ENCODE data around the gene PGAP1. TPM values are rescaled to one million over a fixed set of nuclear protein-coding genes. Genes with fewer than 3 reads are reported as not detected.

PGAP1 gene
- total RNA-seq, 4 donors from 2014 or later: 8.0 to 13.3 (median 12.7) TPM

DNA sequence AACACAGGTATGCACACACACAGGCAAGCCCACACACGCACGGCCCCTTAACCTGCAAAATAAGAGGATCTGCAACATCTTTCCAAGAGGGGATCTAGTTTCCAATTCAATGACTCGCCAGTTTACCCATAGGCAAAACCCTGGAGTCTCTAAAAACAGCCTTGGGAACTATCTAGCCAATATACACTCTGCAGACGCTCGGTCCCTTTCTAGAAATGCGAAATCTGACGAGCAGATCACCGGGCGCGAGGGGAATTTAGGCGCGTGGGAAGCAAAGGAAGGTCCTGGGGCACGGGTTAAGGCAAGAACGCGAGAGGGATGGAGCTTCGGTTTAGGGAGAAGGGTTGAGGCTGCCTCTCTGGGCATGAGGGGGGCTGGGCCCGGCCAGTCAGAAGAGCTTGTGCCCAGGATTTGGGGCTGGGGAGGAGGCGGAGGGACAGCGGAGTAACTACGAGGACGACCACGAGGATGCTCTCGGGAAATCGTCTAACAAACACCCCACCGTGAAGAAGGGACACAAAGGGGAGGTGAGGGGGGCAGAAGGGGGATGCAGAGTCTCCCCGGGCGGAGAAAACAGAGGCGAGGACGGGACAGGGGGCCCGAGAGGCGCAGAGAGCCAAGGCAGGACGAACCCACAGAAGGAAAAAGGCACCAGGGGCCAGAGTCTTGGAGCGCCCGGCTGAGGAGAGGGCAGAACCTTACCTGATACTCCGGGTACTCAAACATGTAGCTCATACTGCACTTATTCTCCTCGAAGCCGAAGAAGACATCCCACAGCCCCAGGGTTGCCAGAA lies 542 bp downstream of the PGAP1 start:
- DNase-seq (ENCODE audit: low spot score in 2 of 2): peak in 1 of 2 donors; percentile 18
- H3K27ac ChIP-seq: peak overlapping the region; percentile 90 to 96 (median 94)
- TF ChIP-seq EP300 (IDR thresholded peaks at IDR 0.05) (no peak), POLR2A (IDR thresholded peaks at IDR 0.05) (no peak)
- no peaks in the 10 kb centered on the region for H3K36me3 ChIP-seq
- H3K9me3 ChIP-seq: no peaks in the 10 kb centered on the region
- WGBS, 2 donors: 0 to 1% methylated on average over 36 to 37 of the region's 37 CpGs
- peak overlapping the region; percentile 63 to 84 (median 71) for H3K4me3 ChIP-seq
- no peaks in the 10 kb centered on the region for H3K27me3 ChIP-seq
- H3K4me1 ChIP-seq: peaks cover 0 to 29% (median 11%) of the 10 kb centered on the region in 4 donors

DNA sequence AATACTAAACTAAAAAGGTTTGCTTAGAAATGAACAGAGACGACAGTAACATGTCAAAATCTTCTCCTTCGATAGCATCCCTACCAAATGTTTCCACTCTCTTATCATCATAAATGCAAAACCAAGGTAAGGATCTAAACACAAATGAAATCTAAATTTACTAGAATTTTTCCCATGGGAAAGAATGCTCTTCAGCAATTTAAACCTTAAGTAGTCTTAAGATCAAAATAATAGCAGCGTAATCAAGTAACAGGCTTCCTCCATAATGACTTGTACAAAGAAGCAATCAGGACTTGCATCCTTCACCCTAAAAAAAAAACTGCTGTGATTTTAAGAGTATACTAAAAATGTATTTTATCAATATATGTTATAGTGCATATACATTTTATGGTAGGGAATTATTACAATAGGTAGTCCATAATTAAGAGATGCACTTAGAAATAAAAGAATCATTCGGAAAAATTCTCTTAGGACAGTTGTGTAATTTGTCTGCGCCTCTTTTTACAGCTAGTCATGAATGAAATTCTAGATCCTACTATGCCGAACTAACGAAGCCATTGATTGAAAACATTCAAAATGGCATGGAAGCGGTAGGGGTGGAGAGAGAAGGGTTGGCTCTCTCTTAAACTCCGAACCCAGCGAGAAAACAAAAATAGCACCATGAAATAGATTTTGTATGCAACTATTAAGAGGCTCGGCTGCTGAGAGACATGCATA lies 1.3 kb downstream of the PGAP1 start:
- Histone ChIP-seq H3K27ac (peak overlapping the region; percentile 90 to 96 (median 94)), H3K36me3 (no peaks in the 10 kb centered on the region), H3K4me3 (peak overlapping the region; percentile 63 to 84 (median 71)), H3K9me3 (no peaks in the 10 kb centered on the region), H3K27me3 (no peaks in the 10 kb centered on the region), H3K4me1 (peaks cover 0 to 29% (median 11%) of the 10 kb centered on the region in 4 donors)
- TF ChIP-seq POLR2A (IDR thresholded peaks at IDR 0.05): no peak
- TF ChIP-seq EP300 (IDR thresholded peaks at IDR 0.05): no peak
- TF ChIP-seq, protein P1, sequence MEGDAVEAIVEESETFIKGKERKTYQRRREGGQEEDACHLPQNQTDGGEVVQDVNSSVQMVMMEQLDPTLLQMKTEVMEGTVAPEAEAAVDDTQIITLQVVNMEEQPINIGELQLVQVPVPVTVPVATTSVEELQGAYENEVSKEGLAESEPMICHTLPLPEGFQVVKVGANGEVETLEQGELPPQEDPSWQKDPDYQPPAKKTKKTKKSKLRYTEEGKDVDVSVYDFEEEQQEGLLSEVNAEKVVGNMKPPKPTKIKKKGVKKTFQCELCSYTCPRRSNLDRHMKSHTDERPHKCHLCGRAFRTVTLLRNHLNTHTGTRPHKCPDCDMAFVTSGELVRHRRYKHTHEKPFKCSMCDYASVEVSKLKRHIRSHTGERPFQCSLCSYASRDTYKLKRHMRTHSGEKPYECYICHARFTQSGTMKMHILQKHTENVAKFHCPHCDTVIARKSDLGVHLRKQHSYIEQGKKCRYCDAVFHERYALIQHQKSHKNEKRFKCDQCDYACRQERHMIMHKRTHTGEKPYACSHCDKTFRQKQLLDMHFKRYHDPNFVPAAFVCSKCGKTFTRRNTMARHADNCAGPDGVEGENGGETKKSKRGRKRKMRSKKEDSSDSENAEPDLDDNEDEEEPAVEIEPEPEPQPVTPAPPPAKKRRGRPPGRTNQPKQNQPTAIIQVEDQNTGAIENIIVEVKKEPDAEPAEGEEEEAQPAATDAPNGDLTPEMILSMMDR (IDR thresholded peaks at IDR 0.05): no peak
- DNase-seq (ENCODE audit: low spot score in 2 of 2): no peak
- 15 to 17% methylated on average over 11 of the region's 11 CpGs for WGBS, 2 donors

DNA sequence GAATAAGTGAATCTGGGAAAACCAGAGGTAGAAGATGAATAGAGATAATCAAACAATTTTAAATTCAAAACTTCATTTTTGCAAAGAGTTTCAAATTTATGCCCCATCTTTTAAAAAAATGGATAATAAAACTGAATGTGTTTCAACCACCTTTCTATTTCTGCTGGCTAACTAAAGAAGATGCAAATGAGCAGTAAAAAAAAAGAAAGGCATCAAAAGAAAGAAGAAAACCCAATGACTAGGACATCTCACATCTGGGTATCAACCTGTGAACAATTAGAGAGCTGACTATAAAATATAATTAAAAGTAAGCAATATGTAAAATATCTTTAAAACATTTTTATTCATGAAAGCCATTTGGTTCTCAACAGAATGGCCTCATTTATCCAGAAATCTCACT lies 2.5 kb downstream of the PGAP1 start:
- H3K27ac ChIP-seq: no peak overlapping the region
- no peak overlapping the region for H3K4me3 ChIP-seq
- no peak for DNase-seq (ENCODE audit: low spot score in 2 of 2)
- no peaks in the 10 kb centered on the region for H3K27me3 ChIP-seq
- TF ChIP-seq, protein P1 (IDR thresholded peaks at IDR 0.05): no peak
- TF ChIP-seq EP300 (IDR thresholded peaks at IDR 0.05): no peak
- TF ChIP-seq POLR2A (IDR thresholded peaks at IDR 0.05): no peak
- no peaks in the 10 kb centered on the region for H3K9me3 ChIP-seq
- H3K4me1 ChIP-seq: peaks cover 0 to 29% (median 11%) of the 10 kb centered on the region in 4 donors
- peaks cover 0 to 3% (median 0%) of the 10 kb centered on the region in 3 donors for H3K36me3 ChIP-seq

DNA sequence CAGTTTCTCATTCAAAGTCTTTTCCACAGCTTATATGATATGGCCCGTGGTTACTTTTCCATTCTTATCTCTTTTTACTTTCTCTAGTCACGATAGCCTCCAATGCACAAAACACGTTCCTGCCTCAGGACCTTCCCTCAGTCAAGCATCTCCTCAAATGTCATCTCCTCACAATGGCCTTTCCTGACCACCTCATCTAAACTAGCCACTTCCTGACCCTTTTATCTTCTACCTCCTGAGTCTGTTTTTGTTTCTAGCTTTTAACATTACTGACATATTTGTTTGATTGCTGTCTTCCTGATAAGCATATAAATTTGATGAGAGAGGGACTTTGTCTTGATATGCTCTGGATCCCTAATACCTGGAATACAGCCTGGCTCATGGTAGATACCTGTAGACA lies 7.6 kb downstream of the PGAP1 start:
- TF ChIP-seq, protein P1 (IDR thresholded peaks at IDR 0.05): no peak
- TF ChIP-seq POLR2A (IDR thresholded peaks at IDR 0.05) (no peak), EP300 (IDR thresholded peaks at IDR 0.05) (no peak)
- no peak overlapping the region for H3K4me3 ChIP-seq
- no peak for DNase-seq (ENCODE audit: low spot score in 2 of 2)
- H3K36me3 ChIP-seq: peaks cover 0 to 48% (median 3%) of the 10 kb centered on the region in 3 donors
- H3K27me3 ChIP-seq: no peaks in the 10 kb centered on the region
- no peak overlapping the region for H3K27ac ChIP-seq
- H3K9me3 ChIP-seq: no peaks in the 10 kb centered on the region
- 96 to 97% methylated on average over 3 of the region's 3 CpGs for WGBS, 2 donors
- H3K4me1 ChIP-seq: peaks cover 0 to 2% (median 0%) of the 10 kb centered on the region in 4 donors

DNA sequence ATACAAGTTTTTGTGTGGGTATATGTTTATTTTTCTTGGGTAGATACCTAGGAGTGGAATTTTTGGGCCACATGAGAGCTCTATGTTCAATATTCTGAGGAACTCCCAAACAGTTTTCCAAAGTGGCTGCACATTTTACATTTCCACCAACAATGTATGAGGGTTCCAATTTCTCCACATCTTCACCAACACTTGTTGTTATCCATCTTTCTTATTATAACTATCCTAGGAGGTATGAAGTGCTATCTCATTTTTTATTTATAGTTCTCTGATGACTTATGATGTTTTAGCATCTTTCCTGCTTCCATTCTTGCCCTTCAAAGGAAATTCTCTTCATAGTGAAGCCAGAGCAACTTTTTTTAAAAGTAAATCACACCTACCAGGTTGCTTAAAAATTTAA lies 8.7 kb downstream of the PGAP1 start:
- Histone ChIP-seq H3K36me3 (peaks cover 0 to 59% (median 3%) of the 10 kb centered on the region in 3 donors), H3K27ac (no peak overlapping the region), H3K4me3 (no peak overlapping the region), H3K27me3 (no peaks in the 10 kb centered on the region), H3K4me1 (no peaks in the 10 kb centered on the region), H3K9me3 (no peaks in the 10 kb centered on the region)
- no peak for DNase-seq (ENCODE audit: low spot score in 2 of 2)
- TF ChIP-seq POLR2A (IDR thresholded peaks at IDR 0.05): no peak
- TF ChIP-seq EP300 (IDR thresholded peaks at IDR 0.05): no peak
- TF ChIP-seq, protein P1 (IDR thresholded peaks at IDR 0.05): no peak

Data from tibial nerve (tissue), 4 donors.